ENCODE measurements around the gene POU2F1. TPM values are rescaled to one million over a fixed set of nuclear protein-coding genes. Genes with fewer than 3 reads are reported as not detected.

Gene POU2F1
- total and polyA plus RNA-seq, 11 donors, result 2.4 to 13.4 (median 8.8) TPM

GRCh38 chr1:167175901-167176300, 44.8 kb upstream of the POU2F1 start:
- ATAC-seq (no peak), DNase-seq (no peak)
- Histone ChIP-seq H3K4me3 (no peak overlapping the region), H3K36me3 (no peaks in the 10 kb centered on the region), H3K27me3 (peaks cover 0 to 12% (median 0%) of the 10 kb centered on the region in 9 donors), H3K9me3 (no peaks in the 10 kb centered on the region), H3K4me1 (no peaks in the 10 kb centered on the region), H3K27ac (no peak overlapping the region)
- intact Hi-C loops (cut with DNase I), result no loop called here
- TF ChIP-seq CTCF (IDR thresholded peaks at IDR 0.05), result no peak
- no peak for TF ChIP-seq POLR2A (IDR thresholded peaks at IDR 0.05)

GRCh38 chr1:167178831-167179230, 41.9 kb upstream of the POU2F1 start:
- TF ChIP-seq POLR2A (IDR thresholded peaks at IDR 0.05) (no peak), CTCF (IDR thresholded peaks at IDR 0.05) (no peak)
- DNase-seq, result no peak
- Histone ChIP-seq H3K4me1 (no peaks in the 10 kb centered on the region), H3K9me3 (no peaks in the 10 kb centered on the region), H3K27me3 (peaks cover 0 to 12% (median 0%) of the 10 kb centered on the region in 9 donors), H3K27ac (no peak overlapping the region), H3K36me3 (no peaks in the 10 kb centered on the region), H3K4me3 (no peak overlapping the region)
- 0% methylated on average over 1 of the region's 1 CpG for WGBS, 4 donors
- intact Hi-C loops (cut with DNase I), result no loop called here
- ATAC-seq, result no peak

- no peak for DNase-seq
- no peak overlapping the region for H3K4me3 ChIP-seq
- H3K9me3 ChIP-seq, result no peaks in the 10 kb centered on the region
- H3K27me3 ChIP-seq, result no peaks in the 10 kb centered on the region
- no peak overlapping the region for H3K27ac ChIP-seq
- intact Hi-C loops (cut with DNase I), result no loop called here
- no peaks in the 10 kb centered on the region for H3K36me3 ChIP-seq
- no peak for ATAC-seq
- no peak for TF ChIP-seq POLR2A (IDR thresholded peaks at IDR 0.05)
- no peak for TF ChIP-seq CTCF (IDR thresholded peaks at IDR 0.05)
- peaks cover 0 to 7% (median 0%) of the 10 kb centered on the region in 12 donors for H3K4me1 ChIP-seq
These were observed 37.9 kb upstream of the POU2F1 start for GRCh38 chr1:167182571-167183320.

- Histone ChIP-seq H3K27ac (no peak overlapping the region), H3K4me3 (no peak overlapping the region), H3K9me3 (no peaks in the 10 kb centered on the region), H3K27me3 (no peaks in the 10 kb centered on the region), H3K4me1 (peaks cover 0 to 7% (median 0%) of the 10 kb centered on the region in 12 donors), H3K36me3 (no peaks in the 10 kb centered on the region)
- no peak for DNase-seq
- 72 to 86% (median 78%) methylated on average over 2 of the region's 2 CpGs for WGBS, 4 donors
- TF ChIP-seq POLR2A (IDR thresholded peaks at IDR 0.05) (no peak), CTCF (IDR thresholded peaks at IDR 0.05) (no peak)
- intact Hi-C loops (cut with DNase I), result no loop called here
- no peak for ATAC-seq
These were observed 36.6 kb upstream of the POU2F1 start for GRCh38 chr1:167184081-167184480.
